ENCODE data around the gene PANX1. TPM values are rescaled to one million over a fixed set of nuclear protein-coding genes. Genes with fewer than 3 reads are reported as not detected.

PANX1 gene
- total RNA-seq, 2 experiments from 2014 or later = 10.8 to 11.4 TPM

- H3K4me1 Mint-ChIP-seq (ENCODE audit: low read depth) = peaks cover 14% of the 10 kb centered on the region
- H3K4me3 Mint-ChIP-seq = no peak overlapping the region
- ChIA-PET POLR2A (no interaction called here), CTCF (interaction anchor here (0.9 to 1.6 kb wide), 4 partner anchors 28 to 331 kb away, joined by 3 to 5 read pairs (median 4); no protein-coding TSS in a partner anchor)
- no peaks in the 10 kb centered on the region for H3K27me3 Mint-ChIP-seq
- no peak for ATAC-seq
- intact Hi-C loops (cut with micrococcal nuclease) = no loop called here
- TF ChIP-seq CTCF (IDR thresholded peaks at IDR 0.05) = no peak
- DNase-seq = no peak
- peaks cover 15% of the 10 kb centered on the region for H3K36me3 Mint-ChIP-seq (ENCODE audit: low read depth)
- no peak overlapping the region for H3K27ac Mint-ChIP-seq
- H3K9me3 Mint-ChIP-seq = peaks cover 6% of the 10 kb centered on the region
Measured at GRCh38 chr11:94170953-94171352, 42.3 kb downstream of the PANX1 start.

GRCh38 chr11:94171693-94172440 lies 43.2 kb downstream of the PANX1 start:
- TF ChIP-seq CTCF (IDR thresholded peaks at IDR 0.05) = peak; percentile 73
- Mint-ChIP-seq H3K36me3 (ENCODE audit: low read depth) (peaks cover 14% of the 10 kb centered on the region), H3K9me3 (no peaks in the 10 kb centered on the region), H3K4me1 (ENCODE audit: low read depth) (peaks cover 14% of the 10 kb centered on the region), H3K27ac (no peak overlapping the region), H3K4me3 (no peak overlapping the region), H3K27me3 (no peaks in the 10 kb centered on the region)
- POLR2A ChIA-PET = no interaction called here
- CTCF ChIA-PET = interaction anchor here (0.9 to 1.9 kb wide), 7 partner anchors 12 to 333 kb away, joined by 3 to 18 read pairs (median 4); no protein-coding TSS in a partner anchor
- peak; percentile 53 for ATAC-seq
- peak; percentile 69 for DNase-seq
- intact Hi-C loops (cut with micrococcal nuclease) = no loop called here

- H3K27me3 Mint-ChIP-seq = no peaks in the 10 kb centered on the region
- no peaks in the 10 kb centered on the region for H3K9me3 Mint-ChIP-seq
- peaks cover 9% of the 10 kb centered on the region for H3K4me1 Mint-ChIP-seq (ENCODE audit: low read depth)
- no peak overlapping the region for H3K27ac Mint-ChIP-seq
- ATAC-seq (no peak), DNase-seq (no peak)
- H3K36me3 Mint-ChIP-seq (ENCODE audit: low read depth) = peaks cover 33% of the 10 kb centered on the region
- intact Hi-C loops (cut with micrococcal nuclease) = no loop called here
- POLR2A ChIA-PET = no interaction called here
- H3K4me3 Mint-ChIP-seq = no peak overlapping the region
- CTCF ChIA-PET = interaction anchor here (2.6 kb wide), 1 partner anchor 9 kb away, joined by 15 read pairs; no protein-coding TSS in a partner anchor
- TF ChIP-seq CTCF (IDR thresholded peaks at IDR 0.05) = no peak
Measured at GRCh38 chr11:94175535-94175934, 46.9 kb downstream of the PANX1 start.

GRCh38 chr11:94178331-94178730 lies 49.7 kb downstream of the PANX1 start:
- POLR2A ChIA-PET = no interaction called here
- intact Hi-C loops (cut with micrococcal nuclease) = no loop called here
- H3K27me3 Mint-ChIP-seq = no peaks in the 10 kb centered on the region
- no peak for DNase-seq
- CTCF ChIA-PET = no interaction called here
- no peaks in the 10 kb centered on the region for H3K4me1 Mint-ChIP-seq (ENCODE audit: low read depth)
- ATAC-seq = no peak
- H3K27ac Mint-ChIP-seq = no peak overlapping the region
- H3K36me3 Mint-ChIP-seq (ENCODE audit: low read depth) = peaks cover 39% of the 10 kb centered on the region
- H3K4me3 Mint-ChIP-seq = no peak overlapping the region
- H3K9me3 Mint-ChIP-seq = no peaks in the 10 kb centered on the region
- TF ChIP-seq CTCF (IDR thresholded peaks at IDR 0.05) = no peak

GRCh38 chr11:94179696-94180095 lies 51.1 kb downstream of the PANX1 start:
- ChIA-PET CTCF (no interaction called here), POLR2A (no interaction called here)
- no peaks in the 10 kb centered on the region for H3K4me1 Mint-ChIP-seq (ENCODE audit: low read depth)
- no peaks in the 10 kb centered on the region for H3K27me3 Mint-ChIP-seq
- no peak overlapping the region for H3K4me3 Mint-ChIP-seq
- H3K9me3 Mint-ChIP-seq = no peaks in the 10 kb centered on the region
- no peak for ATAC-seq
- no peak for DNase-seq
- no peak for TF ChIP-seq CTCF (IDR thresholded peaks at IDR 0.05)
- H3K27ac Mint-ChIP-seq = no peak overlapping the region
- intact Hi-C loops (cut with micrococcal nuclease) = no loop called here
- H3K36me3 Mint-ChIP-seq (ENCODE audit: low read depth) = peaks cover 39% of the 10 kb centered on the region
